22Rv1 (cell line): Measurements from ENCODE around the gene WAPL.

Experiments
- CTCF ChIP-seq: fragments of 450-650 bp; IDR thresholded peaks from 2 replicates; pipeline ENCODE4 v1.5.1; 2017; ENCODE audit warnings: mild to moderate bottlenecking
- ZFX ChIP-seq: fragments of 450-650 bp; IDR thresholded peaks from 2 replicates; pipeline ENCODE4 v1.6.1; 2017; ENCODE audit warnings: antibody characterized with exemption, borderline replicate concordance

GRCh38 chr10:86434656-86435055 is 86.9 kb downstream of the WAPL start:
- no peak for TF ChIP-seq CTCF
- TF ChIP-seq ZFX = no peak
